Right atrium auricular region (tissue), 2 donors: Measurements from ENCODE around the gene TPSB2. TPM values are rescaled to one million over a fixed set of nuclear protein-coding genes. Genes with fewer than 3 reads are reported as not detected.
"Not testable (repeated sequence)": the region's sequence is repeated elsewhere in the genome, so short reads cannot be mapped to it uniquely, and the experiment has no call there.

ENCODE experiments used
- DNase-seq: peaks from one replicate; pipeline ENCODE4 v3.0.0-alpha.2; 2019; ENCODE audit warnings: low spot score
- H3K27ac ChIP-seq, 2 donors: fragments of 200-600 bp; sonication (generic); 1 replicate in 1 of 2; 2 replicates in 1 of 2; pipeline ENCODE4 v1.5.1; 2016 to 2019
- H3K27me3 ChIP-seq, 2 donors: fragments of 200-600 bp; sonication (generic); one replicate each; pipeline versions ENCODE4 v1.5.1 to v1.6.0; 2017 to 2019
- H3K36me3 ChIP-seq: fragments of 200-600 bp; sonication (generic); one replicate; pipeline ENCODE4 v1.5.1; 2016
- H3K4me1 ChIP-seq, 2 donors: fragments of 200-600 bp; sonication (generic); one replicate each; pipeline versions ENCODE4 v1.5.1 to v1.6.0; 2017 to 2019
- H3K4me3 ChIP-seq, 2 donors: fragments of 200-600 bp; sonication (generic); 1 replicate in 1 of 2; 2 replicates in 1 of 2; pipeline ENCODE4 v1.5.1; 2017 to 2019; ENCODE audit warnings: mild to moderate bottlenecking in 1 of 2, moderate library complexity in 1 of 2
- H3K9me3 ChIP-seq, 2 donors: fragments of 200-600 bp; sonication (generic); one replicate each; pipeline ENCODE4 v1.5.1; 2019
- CTCF ChIP-seq, 2 donors: fragments of 200-600 bp; sonication (generic); IDR thresholded peaks; one replicate each; pipeline ENCODE4 v1.5.1; 2019; ENCODE audit warnings: antibody characterized with exemption in 2 of 2
- total RNA-seq, 2 donors: library from RNA; depleted of rRNA; stranded (reverse); fragments of >200 nt; gene quantifications; one replicate each; pipeline ENCODE4 v1.1.0, GENCODE V29; 2016

The TPSB2 gene
- total RNA-seq, 2 donors from 2014 or later, result 1.2 to 12.5 TPM

- no peak overlapping the region for H3K4me3 ChIP-seq
- H3K27ac ChIP-seq, result no peak overlapping the region
- DNase-seq, result no peak
- H3K27me3 ChIP-seq, result no peaks in the 10 kb centered on the region
- TF ChIP-seq CTCF (IDR thresholded peaks at IDR 0.05), result no peak
- H3K9me3 ChIP-seq, result no peaks in the 10 kb centered on the region
- no peaks in the 10 kb centered on the region for H3K36me3 ChIP-seq
- H3K4me1 ChIP-seq, result peaks cover 0 to 1% of the 10 kb centered on the region in 2 donors
Observed at GRCh38 chr16:1189455-1189854, 40.5 kb downstream of the TPSB2 start.

- H3K9me3 ChIP-seq, result no peaks in the 10 kb centered on the region
- no peak for TF ChIP-seq CTCF (IDR thresholded peaks at IDR 0.05)
- H3K4me3 ChIP-seq, result no peak overlapping the region
- DNase-seq, result no peak
- H3K36me3 ChIP-seq, result no peaks in the 10 kb centered on the region
- H3K27me3 ChIP-seq, result no peaks in the 10 kb centered on the region
- H3K4me1 ChIP-seq, result peaks cover 0 to under 1% of the 10 kb centered on the region in 2 donors
- no peak overlapping the region for H3K27ac ChIP-seq
Observed at GRCh38 chr16:1188432-1189189, 41.4 kb downstream of the TPSB2 start.

GRCh38 chr16:1185460-1186207, 44.4 kb downstream of the TPSB2 start:
- not testable (repeated sequence) for H3K36me3 ChIP-seq, H3K27ac ChIP-seq, H3K27me3 ChIP-seq, H3K9me3 ChIP-seq, DNase-seq, H3K4me3 ChIP-seq
- H3K4me1 ChIP-seq, result peaks cover 0 to 30% of the 10 kb centered on the region in 2 donors

DNA sequence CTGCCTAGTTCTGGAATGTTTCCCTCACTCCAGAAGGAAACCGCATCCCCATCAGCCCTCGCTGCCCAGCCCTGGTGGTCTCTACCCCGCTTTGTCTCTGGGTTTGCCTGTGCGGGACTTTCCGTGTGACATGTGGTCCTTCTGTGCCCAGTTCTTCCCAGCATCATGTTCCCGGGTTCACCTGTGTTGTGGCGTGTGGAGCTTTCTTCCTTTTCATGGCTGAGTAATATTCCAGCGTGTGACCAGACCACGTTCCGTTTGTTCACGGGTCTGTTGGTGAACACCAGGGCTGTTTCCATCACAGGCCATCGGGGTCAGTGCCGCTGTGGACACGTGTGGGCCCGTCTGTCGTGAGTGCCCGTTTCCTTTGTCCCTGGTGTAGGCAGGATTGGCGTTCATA, 45.0 kb downstream of the TPSB2 start:
- Histone ChIP-seq H3K9me3 (no peaks in the 10 kb centered on the region), H3K27ac (no peak overlapping the region), H3K36me3 (no peaks in the 10 kb centered on the region), H3K4me1 (peaks cover 0 to 31% of the 10 kb centered on the region in 2 donors), H3K4me3 (no peak overlapping the region), H3K27me3 (no peaks in the 10 kb centered on the region)
- TF ChIP-seq CTCF (IDR thresholded peaks at IDR 0.05), result no peak
- no peak for DNase-seq

DNA sequence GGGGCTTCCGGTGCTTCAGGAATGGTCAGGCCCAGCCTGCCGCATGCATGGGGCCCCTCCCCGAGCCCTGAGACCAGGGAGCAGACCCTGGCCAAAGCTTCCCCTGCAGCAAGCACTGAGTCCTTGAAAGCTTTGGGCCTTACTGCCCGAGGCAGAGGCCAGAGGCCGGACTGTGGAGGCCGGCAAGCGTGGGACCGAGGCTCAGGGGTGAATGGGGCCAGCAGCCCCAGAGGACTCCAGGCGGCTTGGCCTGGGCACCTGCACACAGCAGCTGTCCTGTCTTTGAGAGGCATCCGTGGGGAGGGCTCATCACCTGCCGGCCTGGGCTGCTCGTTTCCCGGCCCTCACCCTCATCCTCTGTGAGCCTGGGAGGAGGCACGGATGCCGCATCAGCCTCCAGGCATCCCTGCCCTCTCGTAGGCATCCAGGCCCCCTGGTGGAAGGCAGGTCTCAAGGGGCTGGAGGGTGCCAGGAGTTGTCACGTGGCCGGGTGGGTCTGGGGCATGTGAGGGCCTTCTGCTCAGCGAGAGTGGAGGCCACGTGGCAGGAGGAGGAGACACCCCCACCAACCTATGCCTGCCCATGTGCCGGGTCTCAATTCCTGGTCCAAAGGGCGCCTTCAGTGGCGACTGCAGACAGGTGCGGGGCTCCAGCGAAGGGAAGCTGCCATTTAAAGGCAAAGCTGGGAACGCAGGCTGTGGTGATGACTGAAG, 45.7 kb downstream of the TPSB2 start:
- Histone ChIP-seq H3K4me3 (no peak overlapping the region), H3K4me1 (peaks cover 0 to 31% of the 10 kb centered on the region in 2 donors), H3K27me3 (no peaks in the 10 kb centered on the region), H3K9me3 (no peaks in the 10 kb centered on the region), H3K36me3 (no peaks in the 10 kb centered on the region), H3K27ac (no peak overlapping the region)
- no peak for TF ChIP-seq CTCF (IDR thresholded peaks at IDR 0.05)
- no peak for DNase-seq
